Activated naive CD4-positive, alpha-beta T cell treated with anti-CD3 and anti-CD28 coated beads, Interleukin-2, amount 50 U/mL, for 24 hours (primary cell): ENCODE data around the gene OR5C1.
"Not testable (repeated sequence)": the region's sequence is repeated elsewhere in the genome, so short reads cannot be mapped to it uniquely, and the experiment has no call there.

ENCODE experiments used
- H3K27ac Mint-ChIP-seq: one replicate; pipeline ENCODE4 v1.8.0; 2021; ENCODE audit warnings: mild to moderate bottlenecking, mixed read lengths
- H3K27me3 Mint-ChIP-seq: one replicate; pipeline ENCODE4 v1.8.0; 2021; ENCODE audit warnings: mixed read lengths
- H3K36me3 Mint-ChIP-seq: one replicate; pipeline ENCODE4 v1.8.0; 2021; ENCODE audit warnings: mixed read lengths
- H3K4me1 Mint-ChIP-seq: one replicate; pipeline ENCODE4 v1.8.0; 2021; ENCODE audit warnings: mixed read lengths
- H3K4me3 Mint-ChIP-seq: one replicate; pipeline ENCODE4 v1.8.0; 2021; ENCODE audit warnings: mild to moderate bottlenecking, mixed read lengths
- H3K9me3 Mint-ChIP-seq: one replicate; pipeline ENCODE4 v1.8.0; 2021; ENCODE audit warnings: mixed read lengths

Gene OR5C1

GRCh38 chr9:122822056-122822455, 33.3 kb downstream of the OR5C1 start:
- no peak overlapping the region for H3K4me3 Mint-ChIP-seq
- H3K36me3 Mint-ChIP-seq: peaks cover 7% of the 10 kb centered on the region
- peaks cover 64% of the 10 kb centered on the region for H3K4me1 Mint-ChIP-seq
- no peaks in the 10 kb centered on the region for H3K9me3 Mint-ChIP-seq
- H3K27me3 Mint-ChIP-seq: no peaks in the 10 kb centered on the region
- no peak overlapping the region for H3K27ac Mint-ChIP-seq

GRCh38 chr9:122822938-122823337, 34.2 kb downstream of the OR5C1 start:
- Mint-ChIP-seq H3K9me3 (no peaks in the 10 kb centered on the region), H3K27me3 (no peaks in the 10 kb centered on the region), H3K4me3 (no peak overlapping the region), H3K27ac (peak overlapping the region; percentile 2), H3K4me1 (peaks cover 68% of the 10 kb centered on the region), H3K36me3 (peaks cover 7% of the 10 kb centered on the region)

GRCh38 chr9:122827761-122828093, 39.0 kb downstream of the OR5C1 start:
- Mint-ChIP-seq H3K4me1 (peaks cover 48% of the 10 kb centered on the region), H3K4me3 (peak overlapping the region; percentile 100), H3K9me3 (no peaks in the 10 kb centered on the region), H3K36me3 (peaks cover 2% of the 10 kb centered on the region), H3K27ac (peak overlapping the region; percentile 98), H3K27me3 (no peaks in the 10 kb centered on the region)

GRCh38 chr9:122828965-122829284, 40.2 kb downstream of the OR5C1 start:
- H3K4me1 Mint-ChIP-seq: peaks cover 40% of the 10 kb centered on the region
- H3K27ac Mint-ChIP-seq: peak overlapping the region; percentile 98
- H3K4me3 Mint-ChIP-seq: peak overlapping the region; percentile 100
- H3K36me3 Mint-ChIP-seq, H3K9me3 Mint-ChIP-seq, H3K27me3 Mint-ChIP-seq: not testable (repeated sequence)

- Mint-ChIP-seq H3K9me3 (no peaks in the 10 kb centered on the region), H3K4me1 (peaks cover 31% of the 10 kb centered on the region), H3K27me3 (no peaks in the 10 kb centered on the region), H3K27ac (peak overlapping the region; percentile 52), H3K36me3 (no peaks in the 10 kb centered on the region), H3K4me3 (no peak overlapping the region)
Measured at GRCh38 chr9:122832194-122832593, 43.5 kb downstream of the OR5C1 start.

GRCh38 chr9:122835313-122835731, 46.6 kb downstream of the OR5C1 start:
- H3K27me3 Mint-ChIP-seq: no peaks in the 10 kb centered on the region
- H3K36me3 Mint-ChIP-seq: no peaks in the 10 kb centered on the region
- peak overlapping the region; percentile 75 for H3K4me3 Mint-ChIP-seq
- H3K27ac Mint-ChIP-seq: peak overlapping the region; percentile 93
- peaks cover 24% of the 10 kb centered on the region for H3K4me1 Mint-ChIP-seq
- H3K9me3 Mint-ChIP-seq: no peaks in the 10 kb centered on the region

DNA sequence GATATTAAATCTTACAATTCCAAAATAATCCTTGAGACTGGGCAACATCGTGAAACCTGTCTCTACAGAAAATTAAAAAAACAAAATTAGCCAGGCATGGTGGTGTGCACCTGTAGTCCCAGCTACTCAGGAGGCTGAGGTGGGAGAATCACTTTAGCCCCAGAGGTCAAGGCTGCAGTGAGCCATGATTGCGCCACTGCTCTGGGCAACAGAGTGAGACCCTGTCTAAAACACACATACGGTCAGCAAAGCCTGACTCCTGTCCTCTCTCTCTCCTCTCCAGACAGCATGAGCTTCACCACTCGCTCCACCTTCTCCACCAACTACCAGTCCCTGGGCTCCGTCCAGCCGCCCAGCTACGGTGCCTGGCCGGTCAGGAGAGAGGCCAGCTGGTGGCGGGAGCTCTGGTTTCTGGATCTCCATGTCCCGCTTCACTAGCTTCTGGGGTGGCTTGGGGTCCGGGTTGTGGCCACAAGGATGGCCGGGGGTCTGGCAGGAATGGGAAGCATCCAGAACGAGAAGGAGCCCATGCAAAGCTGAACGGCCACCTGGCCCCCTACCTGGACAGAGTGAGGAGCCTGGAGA, 48.6 kb downstream of the OR5C1 start:
- H3K27ac Mint-ChIP-seq: no peak overlapping the region
- no peaks in the 10 kb centered on the region for H3K36me3 Mint-ChIP-seq
- H3K4me3 Mint-ChIP-seq: no peak overlapping the region
- H3K27me3 Mint-ChIP-seq: no peaks in the 10 kb centered on the region
- no peaks in the 10 kb centered on the region for H3K9me3 Mint-ChIP-seq
- H3K4me1 Mint-ChIP-seq: peaks cover 24% of the 10 kb centered on the region

GRCh38 chr9:122838441-122838840, 49.7 kb downstream of the OR5C1 start:
- H3K4me1 Mint-ChIP-seq: peaks cover 31% of the 10 kb centered on the region
- H3K27ac Mint-ChIP-seq: not testable (repeated sequence)

More at GRCh38 chr9:122838441-122838840, 49.7 kb downstream of the OR5C1 start:
- H3K36me3 Mint-ChIP-seq, H3K27me3 Mint-ChIP-seq, H3K9me3 Mint-ChIP-seq, H3K4me3 Mint-ChIP-seq: not testable (repeated sequence)
